Measurements from ENCODE around the gene PRKD2.
"Not testable (repeated sequence)": the region's sequence is repeated elsewhere in the genome, so short reads cannot be mapped to it uniquely, and the experiment has no call there.

The PRKD2 gene

DNA sequence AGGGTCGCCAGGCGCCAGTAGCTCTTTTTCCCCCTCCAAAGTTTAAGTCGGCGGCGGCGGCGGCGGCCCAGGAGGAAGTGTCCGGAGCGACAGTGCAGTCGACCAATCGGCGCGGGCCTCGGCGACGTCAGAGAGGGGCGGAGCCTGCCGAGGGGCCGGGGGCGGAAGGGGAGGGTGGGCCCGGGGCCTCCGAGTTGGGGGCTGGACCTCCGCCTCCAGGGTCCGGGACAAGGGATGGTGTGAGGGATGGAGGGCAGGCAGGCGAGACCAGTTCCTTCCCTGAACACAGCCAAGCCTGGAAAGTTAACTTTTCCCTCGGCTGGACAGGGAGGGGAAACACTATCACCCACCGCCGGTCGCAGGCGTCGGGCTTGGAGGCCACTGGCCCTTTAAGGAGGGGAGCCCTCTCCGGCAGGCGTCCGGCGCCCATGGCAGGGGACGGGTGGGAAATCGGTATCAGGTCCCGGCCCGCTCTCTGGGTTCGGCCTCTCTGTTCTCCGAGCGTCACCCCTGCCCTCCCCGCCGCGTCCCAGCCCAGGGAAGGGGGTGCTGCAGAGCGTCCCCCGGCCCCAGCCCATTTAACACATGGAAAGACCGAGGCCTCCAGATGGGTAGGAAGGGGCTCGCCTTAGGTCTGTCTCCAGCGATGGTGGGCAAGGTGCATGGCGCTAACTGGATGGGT is at the start of gene PRKD2:
Gene PRKD2, minus strand, starts transcription at position 81 of the 682 bp plus-strand sequence. CDS start 744 bp downstream, outside the sequence.
- peaks cover 2% of the 10 kb centered on the region for H3K4me1 ChIP-seq (ENCODE audit: control insufficient read depth, insufficient read depth, low read length)

DNA sequence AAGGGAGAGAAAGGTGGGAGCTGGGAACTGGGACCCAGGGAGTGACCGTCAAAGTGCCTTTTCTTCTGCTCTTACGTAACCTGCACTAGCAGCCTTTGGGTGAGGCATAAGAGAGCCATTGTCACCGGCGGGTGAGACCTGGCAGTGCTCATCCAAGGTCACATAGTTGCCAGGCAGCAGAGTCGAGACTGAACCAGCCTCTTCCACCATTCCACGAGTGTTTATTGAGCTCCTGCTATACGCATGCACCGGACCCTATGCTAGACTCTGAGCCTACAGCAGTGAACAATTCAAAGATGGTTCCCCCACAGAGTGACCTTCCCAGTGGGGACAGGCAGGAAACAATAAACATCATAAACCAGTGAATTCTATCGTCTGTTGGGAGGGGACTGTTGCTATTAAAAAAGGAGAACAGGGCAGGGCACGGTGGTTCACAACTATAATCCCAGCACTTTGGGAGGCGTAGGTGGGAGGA is 47.9 kb upstream of the PRKD2 start:
- Histone ChIP-seq H3K4me1 (ENCODE audit: control insufficient read depth, insufficient read depth, low read length) (peaks cover 2% of the 10 kb centered on the region), H3K27me3 (ENCODE audit: control insufficient read depth, insufficient read depth, low read length) (no peaks in the 10 kb centered on the region), H3K4me3 (ENCODE audit: low read depth, low read length) (no peak overlapping the region), H3K36me3 (ENCODE audit: control insufficient read depth, insufficient read depth, low read length) (no peaks in the 10 kb centered on the region), H3K9me3 (ENCODE audit: control insufficient read depth, insufficient read depth, low read length) (no peaks in the 10 kb centered on the region), H3K9ac (ENCODE audit: low read depth, low read length) (no peak overlapping the region)

More for the DNA sequence above, at the start of gene PRKD2:
- Histone ChIP-seq H3K9ac (ENCODE audit: low read depth, low read length) (peak within 1 kb of the TSS; percentile 73), H3K27me3 (ENCODE audit: control insufficient read depth, insufficient read depth, low read length) (no peaks in the 10 kb centered on the region), H3K4me3 (ENCODE audit: low read depth, low read length) (peak within 1 kb of the TSS; percentile 93), H3K9me3 (ENCODE audit: control insufficient read depth, insufficient read depth, low read length) (no peaks in the 10 kb centered on the region), H3K36me3 (ENCODE audit: control insufficient read depth, insufficient read depth, low read length) (peaks cover 27% of the 10 kb centered on the region)

DNA sequence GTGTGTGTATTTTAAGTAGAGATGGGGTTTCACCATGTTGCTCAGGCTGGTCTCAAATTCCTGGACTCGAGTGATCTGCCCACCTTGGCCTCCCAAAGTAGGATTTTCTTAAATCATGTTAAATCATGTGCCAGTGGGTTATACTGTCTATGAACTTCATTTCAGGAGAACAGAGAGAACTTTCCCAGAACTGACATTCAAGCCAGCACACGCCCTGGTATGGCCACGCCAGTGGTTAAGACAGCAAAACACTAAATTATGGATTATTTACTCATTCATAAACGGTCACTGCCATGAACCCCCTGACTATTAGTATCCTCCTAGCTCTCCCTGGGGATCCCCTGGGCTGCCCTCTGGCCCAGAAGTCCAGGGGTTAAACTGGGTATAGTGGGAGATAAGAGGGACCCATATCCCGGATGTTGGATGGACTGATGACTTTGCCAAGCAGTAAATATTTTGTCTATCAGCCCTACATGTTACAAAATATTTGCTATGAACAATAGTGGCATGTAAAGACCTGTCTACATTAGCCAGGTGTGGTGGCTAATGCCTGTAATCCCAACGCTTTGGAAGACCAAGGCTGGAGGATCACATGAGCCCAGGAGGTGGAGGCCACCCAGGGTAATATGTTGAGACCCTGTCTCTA is 45.5 kb upstream of the PRKD2 start:
- Histone ChIP-seq H3K9me3 (ENCODE audit: control insufficient read depth, insufficient read depth, low read length) (no peaks in the 10 kb centered on the region), H3K4me1 (ENCODE audit: control insufficient read depth, insufficient read depth, low read length) (peaks cover 2% of the 10 kb centered on the region), H3K27me3 (ENCODE audit: control insufficient read depth, insufficient read depth, low read length) (no peaks in the 10 kb centered on the region), H3K4me3 (ENCODE audit: low read depth, low read length) (no peak overlapping the region), H3K36me3 (ENCODE audit: control insufficient read depth, insufficient read depth, low read length) (no peaks in the 10 kb centered on the region), H3K9ac (ENCODE audit: low read depth, low read length) (no peak overlapping the region)

DNA sequence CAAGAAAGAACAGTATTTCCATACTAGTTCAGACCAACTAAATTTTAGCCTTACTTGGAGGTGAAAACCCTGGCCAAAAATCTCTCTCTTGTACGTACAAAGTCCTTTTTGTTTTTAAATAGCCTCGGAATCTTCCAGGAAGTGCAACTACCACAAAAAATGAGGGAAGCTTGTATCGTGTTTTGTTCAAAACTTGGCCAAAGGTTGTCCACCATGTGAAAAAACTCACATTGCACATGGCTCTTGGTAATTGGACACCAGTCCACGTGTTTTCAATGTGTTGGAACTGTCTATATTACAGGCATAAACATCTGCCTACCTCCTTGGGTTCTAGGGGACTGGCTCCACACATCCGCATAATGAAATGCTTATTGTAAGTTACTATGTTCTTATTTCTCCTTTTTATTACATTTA is 44.5 kb upstream of the PRKD2 start:
- H3K4me3 ChIP-seq (ENCODE audit: low read depth, low read length), result no peak overlapping the region
- no peak overlapping the region for H3K9ac ChIP-seq (ENCODE audit: low read depth, low read length)
- no peaks in the 10 kb centered on the region for H3K9me3 ChIP-seq (ENCODE audit: control insufficient read depth, insufficient read depth, low read length)
- H3K27me3 ChIP-seq (ENCODE audit: control insufficient read depth, insufficient read depth, low read length), result no peaks in the 10 kb centered on the region
- peaks cover 2% of the 10 kb centered on the region for H3K4me1 ChIP-seq (ENCODE audit: control insufficient read depth, insufficient read depth, low read length)
- H3K36me3 ChIP-seq (ENCODE audit: control insufficient read depth, insufficient read depth, low read length), result no peaks in the 10 kb centered on the region

DNA sequence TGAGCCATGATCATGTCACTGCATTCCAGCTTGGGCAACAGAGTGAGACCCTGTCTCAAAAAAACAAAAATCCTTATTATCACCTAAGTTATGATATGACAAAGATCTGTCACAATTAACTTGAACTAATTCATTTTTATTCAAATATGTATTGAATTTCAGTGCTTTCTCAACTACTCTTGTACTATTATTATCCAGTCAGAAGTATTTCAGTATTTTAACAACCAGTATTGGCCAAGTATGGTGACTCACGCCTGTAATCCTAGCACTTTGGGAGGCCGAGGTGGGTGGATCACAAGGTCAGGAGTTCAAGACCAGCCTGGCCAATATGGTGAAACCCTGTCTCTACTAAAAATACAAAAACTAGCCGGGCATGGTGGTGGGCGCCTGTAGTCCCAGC is 44.0 kb upstream of the PRKD2 start:
- H3K9me3 ChIP-seq (ENCODE audit: control insufficient read depth, insufficient read depth, low read length); H3K36me3 ChIP-seq (ENCODE audit: control insufficient read depth, insufficient read depth, low read length); H3K9ac ChIP-seq (ENCODE audit: low read depth, low read length); H3K4me3 ChIP-seq (ENCODE audit: low read depth, low read length); H3K4me1 ChIP-seq (ENCODE audit: control insufficient read depth, insufficient read depth, low read length); H3K27me3 ChIP-seq (ENCODE audit: control insufficient read depth, insufficient read depth, low read length): not testable (repeated sequence)

DNA sequence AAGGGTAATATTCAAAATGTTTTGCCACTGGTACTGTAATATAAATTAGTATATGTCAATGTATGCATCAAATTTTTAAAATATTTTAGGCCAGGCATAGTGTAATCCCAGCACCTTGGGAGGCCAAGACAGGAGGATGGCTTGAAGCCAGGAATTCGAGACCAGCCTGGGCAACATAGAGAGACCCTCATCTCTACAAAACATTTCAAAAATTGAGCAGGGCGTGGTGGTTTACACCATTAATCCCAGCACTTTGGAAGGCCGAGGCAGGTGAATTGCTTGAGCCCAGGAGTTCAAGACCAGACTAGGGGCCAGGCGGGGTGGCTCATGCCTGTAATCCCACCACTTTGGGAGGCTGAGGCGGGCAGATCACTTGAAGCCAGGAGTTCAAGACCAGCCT is 43.4 kb upstream of the PRKD2 start:
- H3K9ac ChIP-seq (ENCODE audit: low read depth, low read length), result no peak overlapping the region
- peaks cover 2% of the 10 kb centered on the region for H3K4me1 ChIP-seq (ENCODE audit: control insufficient read depth, insufficient read depth, low read length)
- no peaks in the 10 kb centered on the region for H3K36me3 ChIP-seq (ENCODE audit: control insufficient read depth, insufficient read depth, low read length)
- H3K4me3 ChIP-seq (ENCODE audit: low read depth, low read length), result no peak overlapping the region
- no peaks in the 10 kb centered on the region for H3K9me3 ChIP-seq (ENCODE audit: control insufficient read depth, insufficient read depth, low read length)
- no peaks in the 10 kb centered on the region for H3K27me3 ChIP-seq (ENCODE audit: control insufficient read depth, insufficient read depth, low read length)

DNA sequence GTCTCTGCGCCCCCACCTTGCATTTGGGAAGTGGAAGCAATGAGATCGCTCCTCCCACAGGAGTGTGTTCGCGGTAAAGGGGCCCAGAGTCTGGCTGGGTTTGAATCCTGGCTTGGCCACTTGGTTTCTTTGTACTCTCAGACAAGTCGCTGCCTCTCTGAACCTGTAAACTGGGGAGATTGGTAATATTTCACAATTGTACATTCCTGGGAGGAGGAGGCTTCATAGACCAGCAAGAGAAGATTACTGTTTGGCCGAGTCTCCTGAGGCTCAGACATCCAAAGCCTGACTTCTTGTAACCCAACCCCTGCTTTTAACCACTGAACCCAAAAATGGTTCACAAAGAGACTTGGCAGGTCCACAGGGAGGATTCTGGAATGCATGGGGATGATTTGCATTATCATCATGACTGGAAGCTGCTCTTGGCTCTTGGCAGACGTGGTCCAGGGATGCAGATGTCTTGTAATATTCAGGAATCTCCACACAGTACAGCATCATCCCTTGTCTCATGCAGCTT is 43.0 kb upstream of the PRKD2 start:
- H3K4me1 ChIP-seq (ENCODE audit: control insufficient read depth, insufficient read depth, low read length), result peaks cover 2% of the 10 kb centered on the region
- no peak overlapping the region for H3K4me3 ChIP-seq (ENCODE audit: low read depth, low read length)
- H3K27me3 ChIP-seq (ENCODE audit: control insufficient read depth, insufficient read depth, low read length), result no peaks in the 10 kb centered on the region
- H3K36me3 ChIP-seq (ENCODE audit: control insufficient read depth, insufficient read depth, low read length), result no peaks in the 10 kb centered on the region
- H3K9ac ChIP-seq (ENCODE audit: low read depth, low read length), result no peak overlapping the region
- no peaks in the 10 kb centered on the region for H3K9me3 ChIP-seq (ENCODE audit: control insufficient read depth, insufficient read depth, low read length)

DNA sequence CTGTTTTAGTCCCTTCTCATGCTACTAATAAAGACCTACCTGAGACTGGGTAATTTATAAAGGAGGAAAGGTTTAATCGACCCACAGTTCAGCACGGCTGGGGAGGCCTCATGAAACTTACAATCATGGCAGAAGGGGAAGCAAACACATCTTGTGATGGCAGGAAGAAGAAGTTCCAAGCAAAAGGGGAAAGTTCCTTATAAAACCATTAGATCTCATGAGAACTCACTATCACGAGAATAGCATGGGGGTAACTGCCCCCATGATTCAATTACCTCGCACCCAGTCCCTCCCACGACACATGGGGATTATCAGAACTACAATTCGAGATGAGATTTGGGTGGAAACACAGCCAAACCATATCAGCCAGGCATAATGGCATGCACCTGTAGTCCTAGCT is 42.3 kb upstream of the PRKD2 start:
- Histone ChIP-seq H3K27me3 (ENCODE audit: control insufficient read depth, insufficient read depth, low read length) (no peaks in the 10 kb centered on the region), H3K4me3 (ENCODE audit: low read depth, low read length) (no peak overlapping the region), H3K4me1 (ENCODE audit: control insufficient read depth, insufficient read depth, low read length) (peaks cover 2% of the 10 kb centered on the region), H3K9me3 (ENCODE audit: control insufficient read depth, insufficient read depth, low read length) (no peaks in the 10 kb centered on the region), H3K36me3 (ENCODE audit: control insufficient read depth, insufficient read depth, low read length) (no peaks in the 10 kb centered on the region), H3K9ac (ENCODE audit: low read depth, low read length) (no peak overlapping the region)

DNA sequence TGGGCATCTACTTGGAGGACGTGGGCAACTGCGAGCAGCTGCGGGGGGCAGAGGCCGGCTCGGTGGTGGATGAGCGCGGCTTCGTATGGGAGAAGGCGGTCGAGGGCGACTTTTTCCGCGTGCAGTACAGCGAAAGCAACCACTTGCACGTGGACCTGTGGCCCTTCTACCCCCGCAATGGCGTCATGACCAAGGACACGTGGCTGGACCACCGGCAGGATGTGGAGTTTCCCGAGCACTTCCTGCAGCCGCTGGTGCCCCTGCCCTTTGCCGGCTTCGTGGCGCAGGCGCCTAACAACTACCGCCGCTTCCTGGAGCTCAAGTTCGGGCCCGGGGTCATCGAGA is 39.6 kb upstream of the PRKD2 start:
- peaks cover 2% of the 10 kb centered on the region for H3K4me1 ChIP-seq (ENCODE audit: control insufficient read depth, insufficient read depth, low read length)
- H3K4me3 ChIP-seq (ENCODE audit: low read depth, low read length), result no peak overlapping the region
- H3K27me3 ChIP-seq (ENCODE audit: control insufficient read depth, insufficient read depth, low read length), result no peaks in the 10 kb centered on the region
- no peaks in the 10 kb centered on the region for H3K9me3 ChIP-seq (ENCODE audit: control insufficient read depth, insufficient read depth, low read length)
- H3K36me3 ChIP-seq (ENCODE audit: control insufficient read depth, insufficient read depth, low read length), result no peaks in the 10 kb centered on the region
- H3K9ac ChIP-seq (ENCODE audit: low read depth, low read length), result no peak overlapping the region

DNA sequence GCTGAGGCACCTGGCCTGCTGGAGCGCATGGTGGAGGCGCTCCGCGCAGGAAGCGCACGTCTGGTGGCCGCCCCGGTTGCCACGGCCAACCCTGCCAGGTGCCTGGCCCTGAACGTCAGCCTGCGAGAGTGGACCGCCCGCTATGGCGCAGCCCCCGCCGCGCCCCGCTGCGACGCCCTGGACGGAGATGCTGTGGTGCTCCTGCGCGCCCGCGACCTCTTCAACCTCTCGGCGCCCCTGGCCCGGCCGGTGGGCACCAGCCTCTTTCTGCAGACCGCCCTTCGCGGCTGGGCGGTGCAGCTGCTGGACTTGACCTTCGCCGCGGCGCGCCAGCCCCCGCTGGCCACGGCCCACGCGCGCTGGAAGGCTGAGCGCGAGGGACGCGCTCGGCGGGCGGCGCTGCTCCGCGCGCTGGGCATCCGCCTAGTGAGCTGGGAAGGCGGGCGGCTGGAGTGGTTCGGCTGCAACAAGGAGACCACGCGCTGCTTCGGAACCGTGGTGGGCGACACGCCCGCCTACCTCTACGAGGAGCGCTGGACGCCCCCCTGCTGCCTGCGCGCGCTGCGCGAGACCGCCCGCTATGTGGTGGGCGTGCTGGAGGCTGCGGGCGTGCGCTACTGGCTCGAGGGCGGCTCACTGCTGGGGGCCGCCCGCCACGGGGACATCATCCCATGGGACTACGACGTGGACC is 39.1 kb upstream of the PRKD2 start:
- no peaks in the 10 kb centered on the region for H3K9me3 ChIP-seq (ENCODE audit: control insufficient read depth, insufficient read depth, low read length)
- H3K36me3 ChIP-seq (ENCODE audit: control insufficient read depth, insufficient read depth, low read length), result no peaks in the 10 kb centered on the region
- peaks cover 2% of the 10 kb centered on the region for H3K4me1 ChIP-seq (ENCODE audit: control insufficient read depth, insufficient read depth, low read length)
- H3K27me3 ChIP-seq (ENCODE audit: control insufficient read depth, insufficient read depth, low read length), result no peaks in the 10 kb centered on the region
- H3K4me3 ChIP-seq (ENCODE audit: low read depth, low read length), result no peak overlapping the region
- H3K9ac ChIP-seq (ENCODE audit: low read depth, low read length), result no peak overlapping the region

DNA sequence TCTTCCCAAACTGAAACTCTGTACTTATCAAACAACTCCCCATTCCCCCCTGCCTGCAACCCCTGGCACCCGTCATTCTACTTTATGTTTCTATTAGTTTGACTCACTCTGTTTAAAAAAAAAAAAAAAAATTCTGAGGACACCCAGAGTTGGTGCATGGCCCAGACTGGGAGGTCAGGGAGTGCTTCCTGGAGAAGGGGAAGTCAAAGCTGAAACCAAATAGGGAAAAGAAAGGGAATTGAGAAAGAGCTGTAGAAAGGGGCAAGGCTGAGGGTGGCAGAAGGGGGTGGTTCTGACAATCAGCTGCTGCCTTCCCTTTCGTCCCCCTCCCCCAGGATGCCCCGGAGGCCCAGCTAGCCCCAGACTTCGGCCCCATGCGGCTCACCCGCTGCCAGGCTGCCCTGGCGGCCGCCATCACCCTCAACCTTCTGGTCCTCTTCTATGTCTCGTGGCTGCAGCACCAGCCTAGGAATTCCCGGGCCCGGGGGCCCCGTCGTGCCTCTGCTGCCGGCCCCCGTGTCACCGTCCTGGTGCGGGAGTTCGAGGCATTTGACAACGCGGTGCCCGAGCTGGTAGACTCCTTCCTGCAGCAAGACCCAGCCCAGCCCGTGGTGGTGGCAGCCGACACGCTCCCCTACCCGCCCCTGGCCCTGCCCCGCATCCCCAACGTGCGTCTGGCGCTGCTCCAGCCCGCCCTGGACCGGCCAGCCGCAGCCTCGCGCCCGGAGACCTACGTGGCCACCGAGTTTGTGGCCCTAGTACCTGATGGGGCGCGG is 38.4 kb upstream of the PRKD2 start:
- Histone ChIP-seq H3K9ac (ENCODE audit: low read depth, low read length) (no peak overlapping the region), H3K36me3 (ENCODE audit: control insufficient read depth, insufficient read depth, low read length) (no peaks in the 10 kb centered on the region), H3K27me3 (ENCODE audit: control insufficient read depth, insufficient read depth, low read length) (no peaks in the 10 kb centered on the region), H3K9me3 (ENCODE audit: control insufficient read depth, insufficient read depth, low read length) (no peaks in the 10 kb centered on the region), H3K4me1 (ENCODE audit: control insufficient read depth, insufficient read depth, low read length) (peaks cover 2% of the 10 kb centered on the region), H3K4me3 (ENCODE audit: low read depth, low read length) (no peak overlapping the region)

Measured in iPS-15b (cell line).